Superior temporal gyrus (tissue), 1 donor: Measurements from ENCODE around the gene C1QBP.
"Not testable (repeated sequence)": the region's sequence is repeated elsewhere in the genome, so short reads cannot be mapped to it uniquely, and the experiment has no call there.

ENCODE experiments used
- DNase-seq: peaks from one replicate; pipeline ENCODE4 v3.0.0-alpha.2; 2016; ENCODE audit errors: extremely low spot score

Gene C1QBP

GRCh38 chr17:5431949-5432556, 6.9 kb downstream of the C1QBP start:
- DNase-seq, result no peak

GRCh38 chr17:5431234-5431633, 7.7 kb downstream of the C1QBP start:
- not testable (repeated sequence) for DNase-seq

- no peak for DNase-seq
Observed at GRCh38 chr17:5430413-5430999, 8.4 kb downstream of the C1QBP start.

GRCh38 chr17:5429191-5429887, 9.6 kb downstream of the C1QBP start:
- no peak for DNase-seq

GRCh38 chr17:5425826-5426225, 13.1 kb downstream of the C1QBP start:
- DNase-seq, result no peak

GRCh38 chr17:5424909-5425308, 14.0 kb downstream of the C1QBP start:
- DNase-seq, result no peak

- no peak for DNase-seq
Observed at GRCh38 chr17:5422505-5422904, 16.4 kb downstream of the C1QBP start.

GRCh38 chr17:5419959-5420653, 18.8 kb downstream of the C1QBP start, which contains the start of gene RPAIN:
Gene RPAIN (plus strand): TSS chr17:5420182. CDS start chr17:5420211, 29 bp downstream.
- DNase-seq, result no peak

- peak; percentile 99 for DNase-seq
Observed at GRCh38 chr17:5419356-5419958, 19.5 kb downstream of the C1QBP start, which contains the start of gene NUP88. Gene NUP88 (minus strand): TSS chr17:5419662. CDS start chr17:5419650, 12 bp downstream.

GRCh38 chr17:5418858-5419355, 20.0 kb downstream of the C1QBP start:
- peak; percentile 34 for DNase-seq

GRCh38 chr17:5416901-5417300, 22.1 kb downstream of the C1QBP start:
- DNase-seq, result no peak

- DNase-seq, result peak; percentile 35
Observed at GRCh38 chr17:5413682-5414081, 25.3 kb downstream of the C1QBP start.

- no peak for DNase-seq
Observed at GRCh38 chr17:5410594-5411272, 28.2 kb downstream of the C1QBP start.

GRCh38 chr17:5408186-5408585, 30.8 kb downstream of the C1QBP start:
- no peak for DNase-seq

GRCh38 chr17:5405400-5405799, 33.6 kb downstream of the C1QBP start:
- DNase-seq, result no peak

- DNase-seq, result no peak
Observed at GRCh38 chr17:5399767-5400166, 39.2 kb downstream of the C1QBP start.

GRCh38 chr17:5396612-5397011, 42.3 kb downstream of the C1QBP start:
- no peak for DNase-seq

- no peak for DNase-seq
Observed at GRCh38 chr17:5391678-5392077, 47.3 kb downstream of the C1QBP start.
